ENCODE measurements around the gene RBMS1. TPM values are rescaled to one million over a fixed set of nuclear protein-coding genes. Genes with fewer than 3 reads are reported as not detected.

The RBMS1 gene
- total RNA-seq, 4 donors from 2014 or later = 13.5 to 31.6 (median 23.0) TPM

- no peaks in the 10 kb centered on the region for H3K9me3 ChIP-seq
- in situ Hi-C loops (cut with MboI; ENCODE audit: low pct_ligation_motif_present in 1 of 4, low pct_unique_long_range_greater_than_20kb in 1 of 4, low sequenced_read_pairs in 3 of 4) = no loop called here
- H3K4me1 ChIP-seq = peaks cover 26 to 46% (median 39%) of the 10 kb centered on the region in 4 donors
- no peak for DNase-seq
- no peak overlapping the region for H3K4me3 ChIP-seq
- 61 to 69% methylated on average over 3 of the region's 3 CpGs for WGBS, 2 donors (ENCODE audit: low coverage in 1 of 2)
- no peak for TF ChIP-seq POLR2A (IDR thresholded peaks at IDR 0.05)
- intact Hi-C loops (cut with DNase I; ENCODE audit: low total_unique reads) = no loop called here
- no peaks in the 10 kb centered on the region for H3K36me3 ChIP-seq
- no peaks in the 10 kb centered on the region for H3K27me3 ChIP-seq
- H3K27ac ChIP-seq = peak overlapping the region; percentile 79 to 89 (median 86)
These were observed 270.0 kb downstream of the RBMS1 start for GRCh38 chr2:160223560-160223959.

GRCh38 chr2:160222546-160223283, 270.9 kb downstream of the RBMS1 start:
- no peaks in the 10 kb centered on the region for H3K9me3 ChIP-seq
- TF ChIP-seq POLR2AphosphoS5 (IDR thresholded peaks at IDR 0.05) (no peak), POLR2A (IDR thresholded peaks at IDR 0.05) (no peak), CTCF (IDR thresholded peaks at IDR 0.05) (no peak), EP300 (IDR thresholded peaks at IDR 0.05; ENCODE audit: low read depth) (no peak)
- H3K27me3 ChIP-seq = no peaks in the 10 kb centered on the region
- H3K4me1 ChIP-seq = peaks cover 26 to 40% (median 36%) of the 10 kb centered on the region in 4 donors
- no peaks in the 10 kb centered on the region for H3K36me3 ChIP-seq
- H3K4me3 ChIP-seq = no peak overlapping the region
- in situ Hi-C loops (cut with MboI; ENCODE audit: low pct_ligation_motif_present in 1 of 4, low pct_unique_long_range_greater_than_20kb in 1 of 4, low sequenced_read_pairs in 3 of 4) (no loop called here), intact Hi-C loops (cut with DNase I; ENCODE audit: low total_unique reads) (no loop called here)
- WGBS, 2 donors (ENCODE audit: low coverage in 1 of 2) = 68 to 84% methylated on average over 3 to 7 of the region's 7 CpGs
- peak overlapping the region; percentile 79 to 89 (median 86) for H3K27ac ChIP-seq
- DNase-seq = no peak
